ENCODE data around the gene SPINK9.

The SPINK9 gene

DNA sequence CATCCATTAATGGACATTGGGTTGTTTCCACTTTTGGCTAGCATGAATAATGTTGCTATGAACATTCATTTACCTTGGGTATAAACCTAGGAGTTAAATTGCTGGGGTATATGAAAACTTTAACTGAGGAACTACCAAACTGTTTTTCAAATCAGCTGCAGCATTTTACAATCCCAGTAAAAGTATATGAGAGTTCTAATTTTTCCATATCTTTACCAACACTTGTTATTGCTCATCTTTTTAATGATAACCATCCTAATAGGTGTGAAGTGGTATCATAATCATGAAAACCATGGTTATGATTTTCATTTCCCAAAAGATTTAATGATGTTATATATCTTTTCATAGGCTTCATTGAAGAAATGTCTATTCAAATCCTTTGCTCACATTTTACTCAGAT is 32.9 kb downstream of the SPINK9 start:
- DNase-seq (ENCODE audit: low read depth) = no peak

DNA sequence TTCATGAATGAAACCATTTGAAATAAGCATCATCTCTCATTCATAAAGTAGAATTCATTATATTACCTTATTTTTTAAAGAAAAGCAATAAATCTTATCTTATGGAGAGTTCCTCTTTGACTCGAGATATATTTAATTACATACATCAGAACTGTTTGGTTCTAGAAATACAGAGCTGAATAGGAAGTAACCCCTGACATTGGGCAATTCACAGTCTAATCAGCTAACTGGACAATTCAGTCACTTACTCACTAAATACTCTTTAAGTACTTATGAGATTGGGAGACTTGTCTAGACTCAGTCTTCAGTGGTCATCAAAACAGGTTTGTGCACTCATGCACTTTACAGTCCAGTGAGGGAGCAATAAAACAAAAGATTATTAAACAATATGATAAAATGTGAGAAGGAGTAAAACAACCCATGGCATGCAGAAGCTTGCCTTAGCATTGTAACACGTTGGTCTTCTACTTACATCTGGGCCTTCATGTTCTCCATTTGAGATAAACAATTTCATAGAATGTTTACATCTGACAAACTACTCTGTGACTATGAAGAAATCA is 36.9 kb downstream of the SPINK9 start:
- DNase-seq (ENCODE audit: low read depth) = no peak

DNA sequence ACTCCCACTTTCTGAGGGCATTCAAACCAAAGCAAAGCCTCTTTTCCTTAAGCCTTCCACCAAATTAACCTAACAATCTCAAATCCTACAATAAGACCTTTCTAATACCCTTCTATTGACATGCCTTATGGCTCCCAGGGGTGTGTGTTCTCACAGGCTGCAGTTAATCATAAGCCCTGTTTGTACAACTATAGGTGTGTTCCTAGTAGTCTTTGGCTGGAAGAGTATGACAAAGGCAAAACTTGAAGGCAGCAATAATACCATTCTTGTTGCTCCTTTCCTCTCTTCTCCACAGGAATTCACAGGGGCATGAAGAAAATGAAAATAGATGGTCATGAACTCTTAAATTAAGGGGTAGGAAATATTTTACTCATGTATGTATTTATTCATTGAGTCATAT is 37.5 kb downstream of the SPINK9 start:
- DNase-seq (ENCODE audit: low read depth) = no peak

DNA sequence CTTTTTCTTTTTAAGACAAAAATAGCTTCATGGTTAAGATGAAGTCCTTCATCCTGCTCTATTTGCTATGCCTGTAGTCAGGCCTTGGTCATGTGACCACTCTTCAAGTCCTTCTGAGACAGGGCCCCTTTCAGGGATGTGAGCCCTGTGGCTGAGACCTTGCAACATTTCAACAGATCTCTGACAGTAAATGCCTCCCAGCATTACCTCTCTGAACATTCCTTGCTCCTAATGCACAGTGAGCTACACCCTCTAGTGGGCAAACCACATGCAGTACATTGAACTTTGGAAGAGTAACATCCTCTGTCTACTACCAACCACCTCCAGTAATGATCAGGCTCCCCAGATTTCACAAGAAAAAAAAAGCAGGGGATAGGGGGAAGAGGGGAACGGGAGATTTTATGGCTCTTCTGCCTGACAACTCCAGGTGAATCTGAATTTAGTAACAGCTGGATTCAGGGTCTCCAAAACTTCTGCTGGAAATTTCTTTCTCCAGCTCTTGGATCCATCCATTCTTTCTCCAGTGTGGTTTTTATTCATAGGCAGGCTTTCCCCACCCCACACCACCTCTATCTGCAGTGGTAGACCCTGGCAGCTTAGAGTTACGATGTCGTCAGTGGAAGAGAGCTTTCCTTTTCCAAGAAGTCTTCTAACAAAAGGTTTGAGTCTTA is 39.5 kb downstream of the SPINK9 start:
- no peak for DNase-seq (ENCODE audit: low read depth)

DNA sequence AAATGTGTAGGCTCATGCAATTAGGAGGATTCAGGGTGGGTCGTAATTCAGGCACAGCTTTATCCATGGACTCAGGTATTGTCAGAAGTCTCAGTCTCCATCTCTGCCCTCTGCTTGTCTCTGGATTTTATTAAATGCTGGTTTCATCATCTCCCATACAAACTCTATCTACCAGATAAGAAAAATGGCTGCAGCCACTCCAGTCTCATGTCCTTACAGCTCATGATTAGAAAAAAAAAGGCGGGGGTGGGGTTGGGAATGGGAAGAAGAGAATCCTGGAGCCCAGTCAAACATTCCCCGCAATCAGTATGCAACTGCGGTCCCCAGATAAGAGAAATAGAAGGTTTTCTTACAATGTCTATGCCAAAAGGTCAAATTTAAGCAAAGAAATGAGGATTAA is 40.8 kb downstream of the SPINK9 start:
- DNase-seq (ENCODE audit: low read depth) = no peak

DNA sequence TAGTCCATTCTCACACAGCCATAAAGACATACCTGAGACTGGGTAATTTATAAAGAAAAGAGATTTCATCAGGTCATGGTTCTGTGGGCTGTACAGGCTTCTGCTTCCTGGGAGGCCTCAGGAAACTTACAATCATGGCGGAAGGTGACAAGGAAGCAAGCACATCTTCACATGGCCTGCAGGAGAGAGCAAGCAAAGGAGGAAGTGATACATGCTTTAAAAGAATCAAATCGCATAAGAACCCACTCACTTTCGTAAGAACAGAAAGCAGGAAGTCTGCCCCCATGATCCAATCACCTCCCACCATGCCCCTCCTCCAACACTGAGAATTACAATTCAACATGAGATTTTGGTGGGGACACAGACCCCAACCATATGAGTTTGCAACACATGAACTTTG is 43.3 kb downstream of the SPINK9 start:
- DNase-seq (ENCODE audit: low read depth) = no peak

DNA sequence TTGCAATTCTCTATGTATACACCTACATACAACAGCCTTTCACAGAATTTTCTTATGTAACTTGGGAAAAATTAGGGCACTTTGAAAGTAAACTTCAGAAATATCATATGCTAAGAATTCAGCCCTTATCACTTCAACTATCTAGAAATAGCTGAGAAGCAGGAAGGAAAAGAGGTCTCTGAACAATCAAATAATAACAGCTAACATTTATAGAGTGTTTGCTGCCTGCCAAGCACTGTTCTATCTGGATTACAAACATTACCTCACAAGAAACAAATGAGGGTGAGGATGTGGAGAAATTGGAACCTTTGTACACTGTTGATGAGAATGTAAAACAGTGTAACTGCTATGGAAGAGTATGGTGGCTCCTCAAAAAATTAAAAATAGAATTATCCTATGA is 44.0 kb downstream of the SPINK9 start:
- DNase-seq (ENCODE audit: low read depth) = no peak

DNA sequence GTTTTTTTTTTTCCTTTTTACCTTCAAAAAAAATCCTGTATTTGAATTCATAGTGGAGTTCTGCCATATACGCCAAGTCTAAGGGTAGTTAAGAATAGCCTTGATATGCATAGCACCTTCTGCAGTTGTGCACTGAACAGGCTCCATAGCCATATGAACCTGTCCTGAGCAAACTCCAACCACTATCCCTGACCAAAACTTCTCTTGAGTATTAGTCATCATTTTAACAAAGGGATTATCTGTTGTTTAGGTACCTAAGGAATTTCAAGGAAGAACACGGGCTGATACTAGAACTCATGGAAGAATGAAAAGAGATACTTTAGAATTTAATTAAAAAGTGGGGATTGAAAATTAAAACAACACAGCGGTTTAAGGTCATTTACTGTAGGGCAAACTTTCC is 46.5 kb downstream of the SPINK9 start:
- no peak for DNase-seq (ENCODE audit: low read depth)

DNA sequence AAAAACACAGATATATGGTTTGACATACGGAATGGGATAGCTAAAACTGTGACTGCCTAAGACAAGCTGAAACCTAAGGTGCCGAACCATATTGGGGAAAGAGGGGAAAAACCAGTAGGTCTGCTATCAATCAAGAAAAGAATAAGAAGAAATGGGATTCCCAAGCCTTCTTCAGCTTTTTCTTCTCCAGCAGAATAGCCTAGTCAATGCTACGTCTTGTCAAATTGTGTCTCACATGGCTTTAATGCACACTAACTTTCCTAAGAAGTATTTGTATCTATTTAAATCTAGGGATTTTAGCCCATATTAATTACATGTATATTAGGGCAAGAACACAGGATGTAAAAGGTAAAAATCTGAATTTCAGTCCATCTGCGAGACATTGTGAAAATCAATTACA is 47.6 kb downstream of the SPINK9 start:
- DNase-seq (ENCODE audit: low read depth) = no peak

DNA sequence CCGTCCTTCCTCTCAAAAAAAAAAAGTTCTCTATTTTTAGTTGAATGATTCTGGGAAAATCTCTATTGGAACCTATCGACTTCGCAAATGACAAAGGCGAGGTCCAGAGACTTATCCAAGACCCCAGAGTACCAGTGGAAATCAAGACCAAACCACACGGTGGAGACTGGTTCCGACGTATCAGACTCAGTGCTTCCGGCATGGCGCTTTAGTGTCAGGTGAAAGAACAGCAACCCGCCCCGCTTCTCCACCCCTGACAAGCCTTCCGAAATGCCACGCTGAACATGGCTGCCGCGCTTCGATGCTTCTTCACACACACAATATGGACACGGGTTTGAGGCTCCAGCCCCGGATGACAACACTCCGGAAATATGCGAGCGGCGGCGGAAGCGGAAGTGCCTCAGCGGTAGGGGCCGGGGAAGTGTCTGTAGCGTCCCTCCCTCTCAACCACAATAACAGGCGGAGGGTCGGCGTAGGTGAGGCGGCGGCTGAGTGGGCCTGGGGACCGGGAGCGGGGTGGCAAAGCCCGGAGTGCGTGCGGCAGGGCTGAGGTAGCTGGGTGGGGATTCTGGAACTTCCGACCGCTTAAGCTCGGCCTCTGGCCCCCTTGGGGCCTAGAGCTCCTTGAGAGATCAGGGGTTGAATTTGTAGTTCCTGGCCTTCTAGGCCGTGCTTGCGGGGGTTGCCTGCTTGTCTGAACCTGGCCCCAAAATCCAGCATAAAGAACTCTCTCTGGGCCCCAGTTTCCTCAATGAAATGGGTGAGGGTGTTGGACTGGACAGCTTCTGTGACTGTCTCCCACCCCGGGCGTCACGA is 48.4 kb downstream of the SPINK9 start, which contains the start of gene FBXO38:
FBXO38 (plus strand) TSS at position 395 of the 816 bp plus-strand sequence. CDS start 10,819 bp downstream, outside the sequence.
- DNase-seq (ENCODE audit: low read depth) = peak; percentile 91

DNA sequence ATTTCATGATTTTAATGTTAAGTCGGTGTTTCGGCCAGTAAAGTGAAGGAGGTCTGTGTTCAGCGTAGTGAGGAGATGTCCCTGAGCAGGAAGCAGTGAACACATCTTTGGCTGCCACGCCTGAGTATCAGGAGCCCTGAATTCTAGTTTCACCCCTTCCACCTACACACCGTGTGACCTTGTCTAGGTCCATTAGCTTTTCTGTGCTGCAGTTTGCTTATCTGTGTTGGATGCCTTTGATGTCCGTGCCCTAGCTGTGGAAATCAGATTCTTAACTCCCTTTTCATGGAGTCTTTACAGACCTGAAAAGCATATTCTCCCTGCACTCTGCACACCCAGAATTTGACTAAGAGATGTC is 49.0 kb downstream of the SPINK9 start:
- no peak for DNase-seq (ENCODE audit: low read depth)

DNA sequence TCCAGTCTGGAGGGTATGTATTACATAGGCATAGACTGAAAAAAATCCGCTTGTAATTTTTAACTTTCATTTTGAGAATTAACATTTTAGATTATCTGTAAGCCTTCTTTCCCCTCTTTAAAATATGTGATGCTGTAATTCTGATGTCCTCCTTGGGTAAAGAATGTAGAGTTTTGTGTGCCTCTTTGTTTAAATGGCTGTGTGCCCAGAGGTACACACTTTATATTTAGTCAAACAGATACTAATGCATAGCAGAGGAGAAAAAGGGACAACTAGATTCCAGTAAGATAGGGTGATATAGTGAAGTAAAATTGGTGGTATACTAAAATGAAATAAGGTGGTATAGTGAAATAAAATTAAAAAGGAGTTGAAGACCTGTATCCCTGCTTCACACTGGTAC is 49.7 kb downstream of the SPINK9 start:
- no peak for DNase-seq (ENCODE audit: low read depth)

DNA sequence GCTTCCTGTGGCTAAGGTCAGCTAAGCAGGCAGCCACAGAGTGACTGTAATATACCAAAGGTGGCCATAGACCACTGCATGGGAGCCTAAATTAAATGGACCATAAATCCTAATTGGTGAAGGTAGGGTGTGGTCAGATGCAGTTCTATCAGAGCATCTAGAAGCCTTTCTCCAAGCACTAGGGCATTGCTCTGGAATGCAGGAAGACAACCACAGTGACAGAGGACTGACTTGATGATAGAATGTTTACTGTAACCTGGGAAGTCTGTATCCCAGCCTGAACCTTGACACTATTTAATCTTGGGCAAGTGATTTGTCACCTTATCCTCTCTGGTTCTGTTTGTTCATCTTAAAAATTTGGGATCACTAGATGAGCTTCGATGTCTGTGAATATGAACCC is 50.7 kb downstream of the SPINK9 start:
- no peak for DNase-seq (ENCODE audit: low read depth)

DNA sequence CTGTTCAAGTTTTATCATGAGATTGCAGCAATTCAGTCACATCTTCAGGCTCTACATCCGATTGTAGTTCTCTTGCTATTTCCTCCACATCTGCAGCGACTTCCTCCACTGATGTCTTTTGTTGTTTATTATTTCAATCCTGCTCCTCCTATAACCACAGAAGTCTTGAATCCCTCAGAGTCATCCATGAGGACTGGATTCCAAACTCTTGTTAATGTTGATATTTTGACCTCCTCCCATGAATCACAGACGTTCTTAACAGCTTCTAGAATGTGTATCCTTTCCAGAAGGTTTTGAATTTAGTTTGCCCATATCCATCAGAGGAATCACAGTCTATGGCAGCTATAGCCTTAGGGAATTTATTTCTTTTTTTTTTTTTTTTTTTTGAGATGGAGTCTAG is 52.0 kb downstream of the SPINK9 start:
- DNase-seq (ENCODE audit: low read depth) = peak; percentile 39

DNA sequence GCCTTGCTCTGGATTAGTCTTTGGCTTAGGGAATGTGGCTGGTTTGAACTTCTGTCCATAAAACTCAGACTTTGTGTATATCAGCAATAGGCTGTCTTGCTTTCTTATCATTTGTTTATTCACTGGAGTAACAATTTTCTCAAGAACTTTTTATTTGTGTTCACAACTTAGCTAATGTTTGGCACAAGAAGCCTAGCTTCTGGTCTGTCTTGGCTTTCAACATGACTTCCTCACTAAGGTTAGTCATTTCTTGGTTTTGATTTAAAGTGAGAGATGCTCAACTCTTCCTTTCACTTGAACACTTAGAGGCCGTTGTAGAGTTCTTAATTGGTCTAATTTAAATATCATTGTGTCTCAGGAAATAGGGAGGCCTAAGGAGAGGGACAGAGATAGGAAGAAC is 53.3 kb downstream of the SPINK9 start:
- no peak for DNase-seq (ENCODE audit: low read depth)

All from GM04504 (cell line).